ENCODE data around the gene F11. TPM values are rescaled to one million over a fixed set of nuclear protein-coding genes. Genes with fewer than 3 reads are reported as not detected.

The F11 gene
- total RNA-seq, 1 donor from 2014 or later, result 0.53 TPM

DNA sequence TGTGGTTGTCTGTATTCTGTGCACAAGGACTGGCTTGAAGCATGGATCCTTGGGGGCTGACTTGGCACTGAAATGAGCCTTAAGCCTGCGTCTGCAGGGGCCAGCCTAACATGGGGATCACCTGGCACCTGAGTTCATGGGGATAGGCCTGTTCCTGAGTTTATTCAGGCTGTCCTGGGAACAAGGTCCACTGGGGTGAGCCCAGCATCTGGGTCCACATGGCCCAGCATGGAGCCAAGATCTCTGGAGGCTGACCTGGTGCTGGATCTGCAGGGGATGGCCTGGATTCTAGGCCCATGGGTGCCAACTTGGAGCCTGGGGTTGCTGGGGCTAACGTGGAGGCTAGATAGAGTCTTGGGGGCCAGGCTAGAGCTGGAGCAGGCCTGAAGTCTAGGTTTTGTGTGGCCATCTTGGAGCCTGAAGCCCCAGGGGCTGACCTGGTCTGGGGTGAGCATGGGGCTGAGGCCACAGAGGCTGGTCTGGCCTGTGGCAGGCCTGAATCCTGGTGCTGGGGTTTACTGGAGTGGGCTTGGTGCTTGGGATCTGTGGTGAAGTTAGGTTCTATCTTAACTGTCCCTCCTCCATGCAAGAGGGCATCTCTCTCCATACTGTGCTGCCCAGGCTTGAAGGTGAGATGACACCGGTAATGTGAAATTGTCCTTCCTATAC is 39.3 kb upstream of the F11 start:
- no peak for DNase-seq (ENCODE audit: low spot score, unreplicated experiment)
- H3K9me3 Mint-ChIP-seq (ENCODE audit: low read depth), result peaks cover 20% of the 10 kb centered on the region
- H3K4me1 Mint-ChIP-seq (ENCODE audit: low read depth), result no peaks in the 10 kb centered on the region
- TF ChIP-seq, protein P1, sequence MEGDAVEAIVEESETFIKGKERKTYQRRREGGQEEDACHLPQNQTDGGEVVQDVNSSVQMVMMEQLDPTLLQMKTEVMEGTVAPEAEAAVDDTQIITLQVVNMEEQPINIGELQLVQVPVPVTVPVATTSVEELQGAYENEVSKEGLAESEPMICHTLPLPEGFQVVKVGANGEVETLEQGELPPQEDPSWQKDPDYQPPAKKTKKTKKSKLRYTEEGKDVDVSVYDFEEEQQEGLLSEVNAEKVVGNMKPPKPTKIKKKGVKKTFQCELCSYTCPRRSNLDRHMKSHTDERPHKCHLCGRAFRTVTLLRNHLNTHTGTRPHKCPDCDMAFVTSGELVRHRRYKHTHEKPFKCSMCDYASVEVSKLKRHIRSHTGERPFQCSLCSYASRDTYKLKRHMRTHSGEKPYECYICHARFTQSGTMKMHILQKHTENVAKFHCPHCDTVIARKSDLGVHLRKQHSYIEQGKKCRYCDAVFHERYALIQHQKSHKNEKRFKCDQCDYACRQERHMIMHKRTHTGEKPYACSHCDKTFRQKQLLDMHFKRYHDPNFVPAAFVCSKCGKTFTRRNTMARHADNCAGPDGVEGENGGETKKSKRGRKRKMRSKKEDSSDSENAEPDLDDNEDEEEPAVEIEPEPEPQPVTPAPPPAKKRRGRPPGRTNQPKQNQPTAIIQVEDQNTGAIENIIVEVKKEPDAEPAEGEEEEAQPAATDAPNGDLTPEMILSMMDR (IDR thresholded peaks at IDR 0.05; ENCODE audit: unreplicated experiment), result no peak
- H3K36me3 Mint-ChIP-seq (ENCODE audit: insufficient read depth), result peaks cover 5% of the 10 kb centered on the region
- no peaks in the 10 kb centered on the region for H3K27me3 Mint-ChIP-seq
- no peak overlapping the region for H3K4me3 Mint-ChIP-seq (ENCODE audit: low read depth)
- H3K27ac Mint-ChIP-seq, result no peak overlapping the region

DNA sequence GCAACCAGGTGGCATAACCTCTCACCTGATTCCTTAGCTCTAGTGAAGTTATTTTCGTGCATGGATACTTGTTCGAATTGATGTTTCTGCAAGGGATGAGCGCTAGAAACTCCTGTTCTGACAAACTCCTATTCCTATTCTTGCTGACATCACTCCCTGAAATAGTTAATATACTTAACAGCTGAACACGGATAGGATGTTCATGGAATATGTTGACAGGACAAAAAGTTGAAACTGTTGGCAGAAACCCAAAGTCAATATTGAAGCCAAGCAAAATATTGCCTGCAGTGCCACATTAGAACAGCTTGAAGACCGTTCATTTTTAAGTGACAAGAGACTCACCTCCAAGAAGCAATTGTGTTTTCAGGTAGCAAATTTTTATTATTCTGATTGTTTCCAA is 38.8 kb upstream of the F11 start, which contains the start of gene KLKB1:
Gene KLKB1, plus strand, starts transcription at position 287 of the 400 bp plus-strand sequence. CDS start 689 bp downstream, outside the sequence.
- Mint-ChIP-seq H3K9me3 (ENCODE audit: low read depth) (peaks cover 20% of the 10 kb centered on the region), H3K36me3 (ENCODE audit: insufficient read depth) (peaks cover 5% of the 10 kb centered on the region), H3K27me3 (no peaks in the 10 kb centered on the region), H3K27ac (no peak within 1 kb of the TSS), H3K4me3 (ENCODE audit: low read depth) (no peak within 1 kb of the TSS), H3K4me1 (ENCODE audit: low read depth) (no peaks in the 10 kb centered on the region)
- no peak for DNase-seq (ENCODE audit: low spot score, unreplicated experiment)
- TF ChIP-seq, protein P1 (IDR thresholded peaks at IDR 0.05; ENCODE audit: unreplicated experiment), result no peak

DNA sequence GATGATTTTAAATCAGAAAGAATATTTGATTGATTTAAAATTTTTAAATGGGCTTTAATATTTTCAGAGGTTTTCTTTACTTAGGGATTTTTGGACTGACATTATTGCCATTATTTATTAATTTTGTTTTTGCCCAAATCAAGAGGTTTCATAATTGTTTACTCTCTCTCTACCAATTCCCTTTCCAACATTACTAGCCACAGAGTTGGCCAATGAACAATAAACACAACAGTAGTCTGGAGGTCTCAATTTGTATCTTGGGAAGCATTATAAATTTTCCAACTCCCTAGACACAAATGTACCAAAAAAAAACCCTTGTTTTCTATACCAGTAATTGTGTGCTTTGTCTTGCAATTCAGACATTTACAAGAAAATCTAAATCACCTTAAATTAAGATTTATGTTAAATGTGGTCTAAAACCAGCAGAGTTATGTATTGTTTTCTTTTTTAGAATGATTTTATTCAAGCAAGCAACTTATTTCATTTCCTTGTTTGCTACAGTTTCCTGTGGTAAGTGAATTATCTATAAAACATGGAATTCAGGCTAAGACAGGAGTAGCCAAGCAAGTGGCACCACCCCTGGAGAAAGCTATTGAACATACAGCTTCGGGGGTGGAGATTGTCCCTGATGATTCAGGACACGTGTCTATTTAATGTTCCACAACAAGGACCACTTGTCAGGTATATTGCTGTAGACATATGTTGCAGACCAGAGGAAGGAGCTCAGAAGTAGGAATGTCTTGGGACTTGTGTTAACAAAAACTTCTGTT is 38.1 kb upstream of the F11 start:
- TF ChIP-seq, protein P1 (IDR thresholded peaks at IDR 0.05; ENCODE audit: unreplicated experiment), result no peak
- Mint-ChIP-seq H3K27me3 (no peaks in the 10 kb centered on the region), H3K36me3 (ENCODE audit: insufficient read depth) (peaks cover 5% of the 10 kb centered on the region), H3K4me3 (ENCODE audit: low read depth) (no peak overlapping the region), H3K27ac (no peak overlapping the region), H3K9me3 (ENCODE audit: low read depth) (peaks cover 20% of the 10 kb centered on the region), H3K4me1 (ENCODE audit: low read depth) (no peaks in the 10 kb centered on the region)
- no peak for DNase-seq (ENCODE audit: low spot score, unreplicated experiment)

DNA sequence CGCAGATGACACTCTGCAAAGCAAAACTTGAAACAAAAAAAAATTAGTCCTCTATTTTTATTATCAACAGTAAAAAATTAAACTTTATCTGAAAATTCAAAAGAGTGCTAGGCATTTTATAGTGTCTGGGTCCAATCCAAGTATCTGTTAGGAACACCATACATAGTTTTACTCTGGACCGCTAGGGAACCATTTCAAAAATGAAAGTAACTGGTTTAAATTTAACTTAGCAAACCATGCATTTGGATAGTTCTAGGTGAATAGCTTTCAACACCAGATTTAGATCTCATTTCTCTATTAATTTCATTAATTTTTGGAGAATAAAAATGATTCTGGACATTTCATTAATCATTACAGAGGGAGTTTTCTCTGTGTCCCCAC is 37.5 kb upstream of the F11 start:
- H3K9me3 Mint-ChIP-seq (ENCODE audit: low read depth), result peaks cover 16% of the 10 kb centered on the region
- H3K27ac Mint-ChIP-seq, result no peak overlapping the region
- no peak overlapping the region for H3K4me3 Mint-ChIP-seq (ENCODE audit: low read depth)
- no peaks in the 10 kb centered on the region for H3K4me1 Mint-ChIP-seq (ENCODE audit: low read depth)
- no peaks in the 10 kb centered on the region for H3K27me3 Mint-ChIP-seq
- no peak for DNase-seq (ENCODE audit: low spot score, unreplicated experiment)
- TF ChIP-seq, protein P1 (IDR thresholded peaks at IDR 0.05; ENCODE audit: unreplicated experiment), result no peak
- H3K36me3 Mint-ChIP-seq (ENCODE audit: insufficient read depth), result peaks cover 5% of the 10 kb centered on the region

DNA sequence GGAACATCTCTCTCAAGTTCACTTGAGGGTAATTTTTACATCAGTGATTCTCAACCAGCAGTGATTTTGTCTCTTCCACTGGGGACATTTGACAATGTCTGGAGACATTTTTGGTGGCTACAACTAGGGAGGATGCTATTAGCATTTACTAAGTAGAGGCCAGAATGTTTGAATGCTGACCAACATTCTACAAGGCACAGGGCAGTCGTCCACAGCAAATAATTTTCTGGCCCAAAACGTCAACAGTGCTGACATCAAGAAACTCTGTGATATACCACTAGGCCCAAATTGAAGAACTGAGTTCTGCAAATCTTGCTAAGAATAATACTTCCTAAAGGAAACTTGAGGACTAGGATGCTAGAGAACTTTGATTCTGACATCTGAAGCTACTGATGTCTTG is 31.6 kb upstream of the F11 start:
- TF ChIP-seq, protein P1 (IDR thresholded peaks at IDR 0.05; ENCODE audit: unreplicated experiment), result no peak
- H3K4me3 Mint-ChIP-seq (ENCODE audit: low read depth), result no peak overlapping the region
- H3K36me3 Mint-ChIP-seq (ENCODE audit: insufficient read depth), result no peaks in the 10 kb centered on the region
- no peaks in the 10 kb centered on the region for H3K27me3 Mint-ChIP-seq
- H3K27ac Mint-ChIP-seq, result no peak overlapping the region
- DNase-seq (ENCODE audit: low spot score, unreplicated experiment), result no peak
- H3K4me1 Mint-ChIP-seq (ENCODE audit: low read depth), result peaks cover 2% of the 10 kb centered on the region
- H3K9me3 Mint-ChIP-seq (ENCODE audit: low read depth), result no peaks in the 10 kb centered on the region

Data from progenitor cell of endocrine pancreas (in vitro differentiated cells).